MM.1S (cell line): Measurements from ENCODE around the gene HDAC10.

Experiments used
- DNase-seq: peaks from one replicate; pipeline ENCODE4 v3.0.0-alpha.2; 2015
- H2AFZ ChIP-seq: fragments of 300-600 bp; sonication (generic); 2 replicates; pipeline ENCODE4 v1.6.0; 2016; ENCODE audit warnings: antibody characterized with exemption, low read length
- H3F3A ChIP-seq: fragments of 300-600 bp; sonication (generic); 2 replicates; pipeline ENCODE4 v1.6.1; 2016; ENCODE audit warnings: mild to moderate bottlenecking, antibody characterized with exemption, low read length, moderate library complexity, mixed read lengths; ENCODE audit not compliant: insufficient read depth
- H3K27ac ChIP-seq: fragments of 300-600 bp; sonication (generic); 2 replicates; pipeline ENCODE4 v1.5.1; 2016; ENCODE audit warnings: mild to moderate bottlenecking, low read length
- H3K27me3 ChIP-seq: fragments of 300-600 bp; sonication (generic); replicated peaks from 2 replicates; pipeline ENCODE4 v1.6.0; 2016; ENCODE audit warnings: low read length; ENCODE audit not compliant: insufficient read depth
- H3K36me3 ChIP-seq: fragments of 300-600 bp; sonication (generic); replicated peaks from 2 replicates; pipeline ENCODE4 v1.6.1; 2016; ENCODE audit warnings: mild to moderate bottlenecking, low read length, mixed read lengths; ENCODE audit not compliant: insufficient read depth
- H3K4me1 ChIP-seq: fragments of 300-600 bp; sonication (generic); 2 replicates; pipeline ENCODE4 v1.6.1; 2016; ENCODE audit warnings: low read length, mixed read lengths
- H3K4me2 ChIP-seq: fragments of 300-600 bp; sonication (generic); 2 replicates; pipeline ENCODE4 v1.6.0; 2016; ENCODE audit warnings: low read depth, low read length
- H3K4me3 ChIP-seq: fragments of 300-600 bp; sonication (generic); 2 replicates; pipeline ENCODE4 v1.5.1; 2016; ENCODE audit warnings: low read length, mixed read lengths
- H3K79me2 ChIP-seq: fragments of 300-600 bp; sonication (generic); 2 replicates; pipeline ENCODE4 v1.6.1; 2016; ENCODE audit warnings: mixed run types, low read length, mixed read lengths
- H3K9ac ChIP-seq: fragments of 300-600 bp; sonication (generic); 2 replicates; pipeline ENCODE4 v1.6.1; 2016; ENCODE audit warnings: low read length, mixed read lengths
- H3K9me2 ChIP-seq: fragments of 300-600 bp; sonication (generic); replicated peaks from 2 replicates; pipeline ENCODE4 v1.6.1; 2016; ENCODE audit warnings: mild to moderate bottlenecking, low read length, mixed read lengths; ENCODE audit not compliant: insufficient read depth
- H3K9me3 ChIP-seq: fragments of 300-600 bp; sonication (generic); replicated peaks from 2 replicates; pipeline ENCODE4 v1.6.1; 2016; ENCODE audit warnings: mild to moderate bottlenecking, low read length, mixed read lengths; ENCODE audit not compliant: insufficient read depth
- H4K20me1 ChIP-seq: fragments of 300-600 bp; sonication (generic); 2 replicates; pipeline ENCODE4 v1.6.1; 2016; ENCODE audit warnings: mild to moderate bottlenecking, low read length, moderate library complexity, mixed read lengths; ENCODE audit not compliant: insufficient read depth
- CTCF ChIP-seq: fragments of 300-600 bp; sonication (generic); IDR thresholded peaks from 2 replicates; pipeline ENCODE4 v1.5.1; 2016; ENCODE audit warnings: antibody characterized with exemption, low read length, mixed read lengths
- EZH2 ChIP-seq: fragments of 300-600 bp; sonication (generic); optimal IDR thresholded peaks from 2 replicates; pipeline ENCODE3; 2017; ENCODE audit warnings: low read depth, mild to moderate bottlenecking, antibody characterized with exemption, low read length, mixed read lengths
- EZH2phosphoT487 ChIP-seq: fragments of 300-600 bp; sonication (generic); IDR thresholded peaks from 2 replicates; pipeline ENCODE4 v1.6.1; 2018; ENCODE audit warnings: antibody characterized with exemption, low read length

HDAC10 gene

GRCh38 chr22:50217543-50218152, 33.4 kb downstream of the HDAC10 start:
- Histone ChIP-seq H3K4me2 (no peak overlapping the region), H3K9me2 (no peaks in the 10 kb centered on the region), H4K20me1 (no peaks in the 10 kb centered on the region), H3K79me2 (peaks cover 19% of the 10 kb centered on the region), H3K9ac (no peak overlapping the region), H3K36me3 (no peaks in the 10 kb centered on the region; the same call in 1 of the 2 replicates), H2AFZ (no peak overlapping the region), H3K9me3 (no peaks in the 10 kb centered on the region), H3K27ac (no peak overlapping the region), H3K27me3 (no peaks in the 10 kb centered on the region), H3K4me1 (no peaks in the 10 kb centered on the region), H3K4me3 (no peak overlapping the region), H3F3A (no peaks in the 10 kb centered on the region)
- TF ChIP-seq CTCF, result no peak
- no peak for TF ChIP-seq EZH2phosphoT487
- no peak for TF ChIP-seq EZH2
- no peak for DNase-seq

- Histone ChIP-seq H3K36me3 (no peaks in the 10 kb centered on the region; the same call in 1 of the 2 replicates), H4K20me1 (no peaks in the 10 kb centered on the region), H3K9ac (no peak overlapping the region), H3K9me3 (no peaks in the 10 kb centered on the region), H3K27ac (no peak overlapping the region), H3K4me2 (no peak overlapping the region), H3K9me2 (no peaks in the 10 kb centered on the region), H3K4me1 (no peaks in the 10 kb centered on the region), H3K27me3 (no peaks in the 10 kb centered on the region), H3F3A (no peaks in the 10 kb centered on the region), H2AFZ (no peak overlapping the region), H3K79me2 (peaks cover 20% of the 10 kb centered on the region), H3K4me3 (no peak overlapping the region)
- TF ChIP-seq EZH2phosphoT487, result no peak
- TF ChIP-seq EZH2, result no peak
- no peak for TF ChIP-seq CTCF
- DNase-seq, result no peak
These were observed 34.2 kb downstream of the HDAC10 start for GRCh38 chr22:50216684-50217520.

- Histone ChIP-seq H3F3A (no peaks in the 10 kb centered on the region), H3K27me3 (no peaks in the 10 kb centered on the region), H3K27ac (no peak overlapping the region), H3K4me2 (no peak overlapping the region), H3K36me3 (no peaks in the 10 kb centered on the region; the same call in 1 of the 2 replicates), H3K79me2 (peaks cover 20% of the 10 kb centered on the region), H2AFZ (no peak overlapping the region), H3K9me2 (no peaks in the 10 kb centered on the region), H3K9me3 (no peaks in the 10 kb centered on the region), H3K9ac (no peak overlapping the region), H3K4me1 (no peaks in the 10 kb centered on the region), H4K20me1 (no peaks in the 10 kb centered on the region), H3K4me3 (no peak overlapping the region)
- TF ChIP-seq EZH2phosphoT487 (no peak), CTCF (no peak), EZH2 (no peak)
- DNase-seq, result no peak
These were observed 34.9 kb downstream of the HDAC10 start for GRCh38 chr22:50216055-50216683.
